GM18909 (cell line): ENCODE results near the gene RNASE13.
"Not testable (repeated sequence)": the region's sequence is repeated elsewhere in the genome, so short reads cannot be mapped to it uniquely, and the experiment has no call there.

Source experiments
- ATAC-seq: cut with Tn5 transposase; IDR thresholded peaks from one replicate; pipeline ENCODE4 v1.9.1; 2021; ENCODE audit warnings: mild to moderate bottlenecking; ENCODE audit not compliant: unreplicated experiment, poor library complexity

The RNASE13 gene

DNA sequence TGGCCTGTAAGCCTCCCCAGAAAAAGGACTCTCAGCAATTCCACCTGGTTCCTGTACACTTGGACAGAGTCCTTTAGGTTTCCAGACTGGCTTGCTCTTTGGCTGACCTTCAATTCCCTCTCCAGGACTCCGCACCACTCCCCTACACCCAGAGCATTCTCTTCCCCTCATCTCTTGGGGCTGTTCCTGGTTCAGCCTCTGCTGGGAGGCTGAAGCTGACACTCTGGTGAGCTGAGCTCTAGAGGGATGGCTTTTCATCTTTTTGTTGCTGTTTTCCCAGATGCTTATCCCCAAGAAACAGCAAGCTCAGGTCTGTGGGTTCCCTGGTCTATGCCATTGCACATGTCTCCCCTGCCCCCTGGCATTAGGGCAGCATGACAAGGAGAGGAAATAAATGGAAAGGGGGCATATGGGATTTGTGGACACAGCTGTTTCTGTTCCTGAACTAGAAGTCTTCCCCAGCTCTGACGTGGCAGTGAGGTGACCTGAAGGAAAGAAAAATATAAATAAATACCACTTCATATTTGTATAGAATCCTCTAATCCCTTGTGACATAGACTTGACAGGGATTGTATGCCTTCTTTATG, 8.9 kb upstream of the RNASE13 start:
- no peak for ATAC-seq

DNA sequence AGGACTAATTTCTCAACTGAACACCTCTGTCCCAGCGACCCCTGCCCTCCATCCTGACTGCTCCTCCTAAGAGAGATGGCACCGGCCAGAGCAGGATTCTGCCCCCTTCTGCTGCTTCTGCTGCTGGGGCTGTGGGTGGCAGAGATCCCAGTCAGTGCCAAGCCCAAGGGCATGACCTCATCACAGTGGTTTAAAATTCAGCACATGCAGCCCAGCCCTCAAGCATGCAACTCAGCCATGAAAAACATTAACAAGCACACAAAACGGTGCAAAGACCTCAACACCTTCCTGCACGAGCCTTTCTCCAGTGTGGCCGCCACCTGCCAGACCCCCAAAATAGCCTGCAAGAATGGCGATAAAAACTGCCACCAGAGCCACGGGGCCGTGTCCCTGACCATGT, 8.3 kb upstream of the RNASE13 start:
- ATAC-seq, result no peak

DNA sequence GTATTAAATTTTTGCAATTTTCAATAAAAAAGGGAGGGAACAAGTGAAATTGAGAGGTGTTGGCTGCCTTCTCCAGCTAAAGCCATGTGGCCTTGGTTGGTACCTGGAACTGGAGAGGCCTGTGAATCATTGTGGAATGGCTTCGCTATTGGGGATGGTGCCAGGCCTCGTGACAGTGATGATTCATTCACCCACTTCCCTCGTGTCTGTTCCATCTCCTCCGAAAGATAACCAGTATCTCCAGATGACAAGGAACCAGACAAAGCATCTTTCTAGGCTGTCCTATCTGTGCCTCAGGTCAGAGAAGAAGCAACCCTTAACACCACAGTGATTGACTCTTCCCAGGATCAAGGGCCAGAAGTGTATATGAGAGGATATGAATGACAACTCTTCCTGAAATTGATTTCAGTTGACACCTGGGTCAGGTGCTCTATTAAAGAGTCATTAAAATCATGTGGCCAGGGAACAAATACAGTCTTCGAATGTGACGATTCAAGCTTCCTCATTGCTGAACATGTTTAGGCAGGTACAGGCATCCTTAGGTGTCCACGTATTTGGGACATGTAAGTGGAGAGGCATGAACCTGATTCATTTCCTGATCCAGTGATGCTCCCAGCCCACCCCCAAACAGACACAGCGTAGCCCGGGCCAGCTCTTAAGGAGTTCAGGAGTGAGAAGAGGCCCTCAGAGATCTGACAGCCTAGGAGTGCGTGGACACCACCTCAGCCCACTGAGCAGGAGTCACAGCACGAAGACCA, 7.2 kb upstream of the RNASE13 start, which contains the start of gene RNASE7:
RNASE7 (plus strand) TSS at position 687 of the 758 bp plus-strand sequence. CDS start 631 bp downstream, outside the sequence.
- ATAC-seq, result no peak

DNA sequence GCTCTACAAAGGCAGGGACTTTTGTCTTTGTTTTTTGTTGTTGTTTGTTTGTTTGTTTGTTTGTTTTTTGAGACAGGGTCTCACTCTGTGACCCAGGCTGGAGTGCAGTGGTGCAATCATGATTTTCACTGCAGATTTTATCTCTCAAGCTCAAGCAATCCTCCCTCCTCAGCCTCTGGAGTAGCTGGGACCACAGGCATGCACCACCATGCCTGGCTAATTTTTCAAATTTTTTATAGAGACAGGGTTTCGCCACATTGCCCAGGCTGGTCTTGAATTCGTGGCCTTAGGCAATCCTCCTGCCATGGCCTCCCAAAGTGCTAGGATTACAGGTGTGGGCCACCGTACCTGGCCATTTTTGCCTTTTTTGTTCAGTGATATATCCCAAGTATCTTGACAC, 6.3 kb upstream of the RNASE13 start:
- ATAC-seq, result not testable (repeated sequence)

DNA sequence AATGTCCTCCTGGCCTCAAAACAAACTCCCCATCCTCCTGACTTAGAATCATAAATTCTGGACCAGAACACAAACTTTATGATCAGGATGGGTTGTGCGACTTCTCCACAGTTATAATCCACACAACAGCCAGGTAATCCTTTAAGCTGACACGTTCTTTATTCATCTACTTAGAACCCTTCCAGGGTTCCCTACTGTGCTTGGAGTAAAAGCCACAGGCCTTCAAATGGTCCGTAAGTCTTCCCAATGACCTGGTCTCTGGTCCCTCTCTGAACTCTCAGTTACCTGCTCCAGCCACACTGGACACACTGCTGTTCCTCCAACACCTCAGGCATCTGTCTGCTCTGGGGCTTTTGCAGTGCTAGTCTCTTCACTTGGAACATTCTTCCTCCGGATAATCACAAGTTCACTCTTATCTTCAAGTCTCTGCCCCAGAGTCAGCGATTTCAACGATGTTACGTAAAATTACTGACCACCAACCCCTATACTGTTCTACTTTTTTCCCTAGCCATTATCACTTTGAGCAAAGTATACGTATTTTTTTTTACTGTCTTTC, 5.8 kb upstream of the RNASE13 start:
- ATAC-seq, result no peak

DNA sequence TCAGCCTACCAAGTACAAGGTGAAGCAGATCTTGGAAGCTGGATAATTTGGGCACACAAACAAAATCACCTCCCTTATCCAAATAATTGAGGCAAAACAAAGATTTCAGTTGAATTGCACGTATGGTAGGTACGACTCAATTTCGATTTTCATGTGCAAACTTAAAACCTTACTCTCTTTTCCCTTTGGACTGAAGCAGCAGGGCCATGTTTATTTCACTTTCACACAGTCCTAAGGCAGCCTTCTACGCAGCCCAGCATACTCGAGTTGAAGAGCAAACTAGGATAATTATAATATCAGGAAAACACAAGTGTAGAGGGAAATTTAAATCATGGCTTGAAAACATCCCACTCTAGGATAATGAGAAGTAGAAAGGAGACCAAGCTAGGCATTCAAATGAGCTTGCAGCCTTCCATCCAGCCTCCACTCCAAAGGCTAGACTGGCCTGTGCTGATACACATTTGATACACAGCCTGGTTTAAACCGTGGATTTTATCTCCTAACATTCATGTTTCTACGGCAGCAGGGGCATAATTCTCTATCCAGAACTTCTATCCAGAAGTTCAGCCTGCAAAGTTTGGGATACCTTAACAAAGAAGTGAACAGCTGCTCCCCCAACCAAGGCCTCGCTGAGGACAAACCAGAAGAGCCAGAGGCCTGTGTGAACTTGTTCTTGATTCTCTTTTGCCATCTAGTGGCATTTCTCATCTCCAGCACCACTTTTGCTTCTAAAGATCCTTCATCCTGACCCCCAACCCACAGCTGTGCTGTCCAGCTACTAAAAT, 5.2 kb upstream of the RNASE13 start:
- no peak for ATAC-seq

DNA sequence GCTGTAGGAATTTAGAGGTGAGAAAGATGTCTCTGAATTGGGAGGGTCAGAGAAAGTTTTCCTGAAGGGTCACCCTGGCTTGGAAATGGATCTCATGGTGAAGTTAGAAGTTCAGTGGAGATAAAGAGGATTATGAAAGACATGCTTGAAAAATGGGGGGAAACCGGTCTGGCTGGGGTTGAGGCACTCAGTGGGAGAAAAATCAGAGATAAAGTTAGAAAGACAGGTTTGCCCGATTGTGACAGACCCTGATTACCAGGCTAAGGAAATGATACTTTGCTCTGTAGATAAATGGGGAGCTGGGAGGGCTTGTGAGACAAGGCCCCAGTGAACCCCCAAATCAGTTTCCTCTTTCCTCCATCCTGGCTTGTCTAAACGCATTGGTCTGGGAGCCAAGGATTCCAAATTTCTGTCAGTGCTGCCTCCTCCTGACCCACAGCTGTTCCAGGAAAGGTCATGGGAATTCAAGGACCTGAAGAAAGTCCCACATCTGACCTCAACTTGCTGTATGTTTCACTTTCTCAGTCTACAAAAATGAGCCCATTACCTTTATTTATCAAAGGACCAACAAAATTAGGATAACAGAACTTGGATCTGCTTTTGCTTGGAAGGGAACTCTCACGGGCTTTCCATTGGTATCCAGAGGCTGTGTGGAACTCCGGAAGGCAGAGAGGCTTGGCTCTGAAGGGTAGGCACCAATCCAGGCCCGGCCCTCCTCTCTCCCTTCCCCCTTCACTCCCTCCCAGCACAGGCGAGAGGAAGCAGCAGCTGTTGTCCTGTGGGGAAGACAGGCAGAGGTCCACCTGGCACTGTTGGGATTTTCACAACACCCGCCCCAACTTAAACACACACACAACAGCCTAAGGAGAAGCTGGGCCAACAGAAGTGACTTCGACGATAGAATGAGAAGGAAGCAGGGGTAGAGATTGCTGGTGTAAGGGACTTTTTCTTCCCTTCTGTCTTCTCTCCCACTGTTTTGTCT, 4.1 kb upstream of the RNASE13 start:
- ATAC-seq, result no peak

DNA sequence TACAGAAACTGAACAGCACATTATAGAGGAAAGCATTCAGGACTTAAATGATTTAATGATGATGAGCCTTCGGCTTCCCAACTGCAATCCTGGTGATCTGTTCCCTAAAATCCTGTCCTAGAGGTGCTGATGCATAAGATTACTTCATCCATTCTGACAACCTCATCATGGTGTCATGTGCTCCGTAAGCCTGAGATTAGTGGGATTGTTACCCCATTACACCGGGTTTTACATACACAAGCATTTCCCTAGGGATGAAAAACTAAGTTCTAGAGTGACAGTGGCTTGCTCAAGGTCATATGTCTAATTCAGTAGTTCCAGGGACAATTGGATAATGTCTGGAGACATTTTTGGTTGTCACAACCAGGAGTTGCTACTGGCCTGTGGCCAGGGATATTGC, 2.5 kb upstream of the RNASE13 start:
- no peak for ATAC-seq

DNA sequence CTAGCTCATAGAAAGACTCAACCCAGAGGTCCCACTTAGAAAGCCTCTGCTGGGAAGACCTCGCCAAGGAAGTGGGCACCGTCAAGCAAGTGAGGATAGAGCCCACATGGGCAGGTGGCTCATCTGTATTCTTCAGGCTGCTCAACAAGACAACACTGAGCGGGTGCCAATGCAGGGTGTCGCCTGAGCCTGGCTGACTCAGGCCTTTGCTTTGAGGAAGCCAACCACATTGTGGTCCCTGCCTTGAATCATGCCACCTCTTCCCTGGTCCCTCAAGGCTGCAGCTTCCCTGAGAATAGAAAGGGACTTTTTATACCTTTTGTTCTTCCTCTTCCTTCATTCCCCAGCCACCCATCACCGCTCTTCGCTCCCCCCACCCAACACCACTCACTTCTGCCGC, 2.1 kb upstream of the RNASE13 start:
- no peak for ATAC-seq

DNA sequence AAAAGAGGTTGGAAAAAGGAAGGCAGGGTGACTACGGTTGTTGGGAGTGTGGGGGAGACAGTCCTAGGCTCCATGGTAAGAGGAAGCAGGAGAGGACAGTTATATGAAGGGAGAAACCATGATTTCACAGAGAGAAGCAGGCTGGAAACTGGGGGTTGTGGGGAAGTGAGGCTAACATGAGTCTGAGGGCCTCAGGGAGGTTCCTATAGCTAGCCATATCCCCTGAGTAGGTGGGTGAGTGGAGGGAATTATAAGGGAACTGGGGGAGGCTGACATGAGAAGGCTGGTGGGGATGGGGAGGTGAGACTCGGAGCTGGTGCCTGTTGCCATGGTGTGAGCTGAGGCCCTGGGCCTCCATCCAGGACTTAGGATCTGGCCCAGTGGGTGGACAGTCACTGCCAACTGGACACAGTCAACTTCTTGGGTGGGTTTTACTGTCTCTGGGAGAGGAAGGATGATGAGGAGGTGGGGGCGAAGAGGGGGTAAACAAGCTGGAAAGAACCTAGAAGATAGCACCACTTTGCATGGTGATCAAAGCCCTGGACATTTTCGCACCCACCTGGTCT, 1.4 kb downstream of the RNASE13 start:
- no peak for ATAC-seq

DNA sequence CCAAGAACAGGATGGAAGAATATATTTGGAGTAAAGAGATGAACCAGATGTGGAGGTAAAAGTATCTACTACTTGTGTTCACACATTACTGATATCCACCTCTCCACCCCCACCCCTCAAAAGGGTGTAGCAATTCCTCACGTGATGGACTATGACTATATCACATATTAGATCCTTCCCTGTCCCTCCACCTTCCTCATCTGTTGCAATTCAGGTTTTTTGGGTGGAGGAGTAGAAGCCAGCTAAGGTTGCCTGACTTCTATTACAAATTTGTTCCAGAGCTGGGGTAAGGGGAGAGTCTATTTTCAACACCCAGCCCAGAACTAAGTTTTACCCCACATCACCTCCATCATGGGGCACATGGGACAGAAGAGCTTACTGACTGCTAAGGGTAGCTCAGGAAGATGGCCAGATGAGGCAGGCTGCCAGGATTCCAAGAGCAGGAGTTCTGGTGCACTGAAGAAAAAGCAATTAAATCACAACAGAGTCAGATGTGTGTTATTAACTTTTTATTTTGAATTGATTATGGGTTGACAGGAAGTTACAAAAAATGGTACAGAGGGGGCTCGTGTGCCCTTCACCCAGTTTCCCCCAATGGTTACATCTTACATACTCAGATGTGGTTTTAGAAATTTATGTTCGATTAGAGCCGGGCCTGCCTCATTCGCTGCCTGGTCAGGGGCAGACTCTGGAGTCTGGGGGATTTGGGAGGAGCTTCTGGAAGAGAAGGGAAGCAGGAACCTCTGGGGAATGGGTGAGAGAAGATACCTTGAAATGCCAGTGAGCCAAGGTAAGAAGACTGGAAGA, 2.1 kb downstream of the RNASE13 start:
- no peak for ATAC-seq

DNA sequence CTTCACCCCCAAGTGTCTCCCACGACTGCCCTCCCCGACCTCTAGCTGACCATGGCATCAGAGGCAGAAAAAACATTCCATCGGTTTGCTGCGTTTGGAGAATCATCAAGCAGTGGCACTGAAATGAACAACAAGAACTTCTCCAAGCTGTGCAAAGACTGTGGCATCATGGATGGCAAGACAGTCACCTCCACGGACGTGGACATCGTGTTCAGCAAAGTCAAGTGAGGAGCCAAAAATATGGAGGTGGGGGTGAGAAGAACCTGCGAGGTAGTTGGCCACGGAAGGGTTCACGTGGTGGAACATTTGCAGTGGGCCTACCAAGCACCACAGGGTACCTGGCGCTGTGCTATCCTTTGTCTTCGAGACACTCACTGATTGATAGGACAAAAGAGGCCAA, 4.1 kb downstream of the RNASE13 start:
- ATAC-seq, result no peak

DNA sequence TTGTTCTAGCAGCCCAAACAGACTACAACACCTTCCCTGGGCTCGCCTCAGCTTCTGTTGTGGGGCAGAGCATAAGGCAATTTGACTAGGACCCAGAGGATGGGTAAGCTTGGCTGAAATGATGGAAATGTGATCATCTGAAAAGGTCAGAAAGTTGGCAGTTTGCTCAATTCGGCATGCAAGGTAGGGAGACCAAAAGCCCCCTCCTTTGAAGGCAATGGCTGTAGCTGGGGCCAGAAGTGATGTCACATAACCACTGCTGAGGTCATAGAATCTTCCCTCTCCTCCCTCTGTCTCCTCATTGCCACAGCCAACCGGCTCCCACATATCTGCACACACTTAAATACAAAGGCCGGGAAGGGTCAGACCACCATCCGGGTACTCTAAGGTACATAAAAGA, 4.7 kb downstream of the RNASE13 start, which contains the start of gene TPPP2:
TPPP2 (plus strand) TSS at position 301 of the 400 bp plus-strand sequence. CDS start 365 bp downstream, outside the sequence.
- no peak for ATAC-seq

DNA sequence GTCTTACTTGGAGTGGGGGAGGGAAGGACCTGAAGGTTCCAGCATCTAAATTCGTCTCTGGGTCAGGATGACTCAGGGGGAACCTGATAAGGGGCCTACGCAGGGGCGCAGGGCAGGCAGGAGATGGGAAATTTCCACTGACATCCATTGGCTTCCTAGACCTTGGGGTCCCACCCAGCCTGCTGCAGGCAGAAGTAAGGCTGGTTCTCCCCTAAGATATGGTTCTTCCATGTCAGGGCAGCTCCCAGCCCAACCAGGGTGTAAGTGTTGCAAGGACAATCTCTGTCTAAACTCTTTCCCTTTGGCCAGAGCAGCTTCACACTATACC, 7.7 kb downstream of the RNASE13 start:
- ATAC-seq, result no peak

DNA sequence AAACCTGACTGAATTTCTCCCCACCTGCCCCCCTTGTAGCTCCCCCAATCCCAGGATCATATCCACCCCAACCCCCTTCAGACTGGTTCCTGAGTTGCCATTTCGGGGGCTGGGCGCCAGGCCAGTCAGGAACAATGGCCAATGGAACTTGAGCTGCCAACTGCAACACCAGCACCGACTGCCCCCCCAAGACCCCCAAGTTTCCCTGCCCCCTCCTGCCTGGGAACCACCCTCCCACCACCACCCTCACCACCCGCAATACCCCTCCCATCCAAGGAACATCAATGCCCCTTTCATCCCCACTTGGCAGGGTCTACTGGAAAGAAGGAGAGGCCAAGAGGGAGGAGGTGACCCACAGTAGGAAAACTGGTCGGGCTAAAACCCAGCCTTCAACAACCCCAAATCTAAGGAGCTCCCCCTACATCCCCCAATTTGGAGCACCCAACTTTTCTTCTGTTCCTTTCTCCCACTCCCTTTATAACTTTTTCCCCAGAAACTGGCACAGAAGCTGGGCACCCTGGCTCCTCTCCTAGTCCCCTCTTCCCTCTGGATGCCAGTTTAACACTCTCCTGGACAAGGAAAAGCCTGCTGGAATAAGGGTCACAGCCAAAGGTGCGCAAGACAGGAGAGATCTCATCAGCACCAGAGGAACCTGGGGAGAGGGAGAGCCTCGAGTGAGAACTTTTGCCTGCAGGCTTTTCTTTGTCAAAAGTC, 8.2 kb downstream of the RNASE13 start:
- no peak for ATAC-seq

DNA sequence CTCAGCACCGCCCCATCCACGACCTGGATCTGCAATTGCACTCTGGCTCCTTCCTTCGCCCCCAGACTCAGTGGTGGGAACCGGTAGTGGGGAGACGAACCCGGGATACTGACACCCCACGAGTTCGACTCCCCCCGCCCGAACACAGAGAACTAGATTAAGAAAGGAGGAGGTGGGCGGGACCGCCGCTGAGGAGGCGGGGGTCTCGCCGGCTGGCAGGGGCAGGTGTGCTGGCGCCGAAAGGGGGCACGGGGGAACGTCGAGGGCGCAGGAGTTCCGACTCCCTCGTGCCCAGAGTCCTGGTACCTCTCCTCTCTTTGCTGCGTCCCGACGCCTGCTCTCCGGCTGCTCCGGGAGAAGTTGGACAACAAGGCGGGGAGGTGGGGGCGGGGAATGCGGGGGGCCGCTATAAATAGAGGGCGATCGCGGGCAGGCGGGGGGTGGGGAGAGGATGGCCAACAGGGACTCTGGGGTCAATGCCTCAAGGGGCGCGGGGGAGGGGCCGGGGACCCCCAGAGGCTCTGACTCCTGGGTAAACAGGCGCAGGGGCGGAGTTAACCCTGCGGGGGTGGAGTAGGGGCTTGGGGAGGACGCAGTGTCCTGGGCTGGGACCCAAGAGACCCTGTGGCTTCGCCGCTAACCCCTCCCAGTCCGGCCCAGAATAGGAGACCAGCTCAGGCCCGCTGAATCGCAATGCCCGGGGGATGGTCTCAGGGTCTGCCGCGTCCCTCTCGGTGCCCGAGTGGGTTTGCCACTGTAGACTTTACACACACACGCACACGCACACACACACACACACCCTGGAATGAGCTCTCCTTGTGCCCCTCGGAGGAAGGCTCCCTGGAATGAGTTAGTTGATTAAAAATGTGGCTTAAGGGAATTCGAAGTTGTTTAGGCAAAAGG, 9.0 kb downstream of the RNASE13 start:
- peak; percentile 14 for ATAC-seq
